Inflammatory macrophage (primary cell): ENCODE data around the gene MAPK1.
"Not testable (repeated sequence)": the region's sequence is repeated elsewhere in the genome, so short reads cannot be mapped to it uniquely, and the experiment has no call there.

Source experiments
- DNase-seq, 2 donors: peaks; one replicate each; pipeline ENCODE4 v3.0.0-alpha.2; 2020 to 2022

Gene MAPK1

DNA sequence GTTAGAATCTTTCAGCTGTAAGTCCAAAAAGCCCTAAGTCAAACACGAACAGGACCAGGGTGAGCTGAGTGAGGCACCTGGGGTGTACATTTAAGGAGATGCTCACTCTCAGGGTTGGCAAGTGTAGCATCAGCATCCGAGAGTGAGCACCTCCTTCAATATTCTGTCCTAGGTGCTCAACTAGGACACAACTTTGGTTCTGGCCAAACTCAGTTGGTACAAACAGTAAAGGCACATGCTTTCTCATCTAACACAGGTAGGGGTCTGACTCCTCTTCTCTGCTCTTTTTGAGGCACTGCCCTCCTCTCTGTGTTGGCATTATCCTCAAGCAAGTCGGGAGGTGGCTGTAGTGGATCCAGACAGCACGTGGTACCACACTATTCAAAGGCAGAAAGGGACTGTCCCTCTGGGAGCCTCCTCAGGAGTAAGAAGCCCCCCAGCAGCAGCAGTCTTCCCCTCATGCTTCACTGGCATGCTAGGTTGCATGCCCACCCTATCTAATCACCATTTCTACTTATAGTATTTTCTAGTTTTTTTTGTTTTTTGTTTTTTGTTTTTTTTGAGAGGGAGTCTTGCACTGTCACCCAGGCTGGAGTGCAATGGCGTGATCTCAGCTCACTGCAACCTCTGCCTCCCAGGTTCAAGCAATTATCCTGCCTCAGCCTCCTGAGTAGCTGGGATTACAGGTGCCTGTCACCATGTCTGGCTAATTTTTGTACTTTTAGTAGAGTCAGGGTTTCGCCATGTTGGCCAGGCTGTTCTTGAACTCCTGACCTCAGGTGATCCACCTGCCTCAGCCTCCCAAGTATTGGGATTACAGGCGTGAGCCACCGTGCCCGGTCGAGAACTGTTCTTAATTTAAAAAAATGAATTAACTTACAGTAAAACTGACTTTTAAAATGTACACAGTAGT lies 14.7 kb upstream of the MAPK1 start:
- no peak for DNase-seq

DNA sequence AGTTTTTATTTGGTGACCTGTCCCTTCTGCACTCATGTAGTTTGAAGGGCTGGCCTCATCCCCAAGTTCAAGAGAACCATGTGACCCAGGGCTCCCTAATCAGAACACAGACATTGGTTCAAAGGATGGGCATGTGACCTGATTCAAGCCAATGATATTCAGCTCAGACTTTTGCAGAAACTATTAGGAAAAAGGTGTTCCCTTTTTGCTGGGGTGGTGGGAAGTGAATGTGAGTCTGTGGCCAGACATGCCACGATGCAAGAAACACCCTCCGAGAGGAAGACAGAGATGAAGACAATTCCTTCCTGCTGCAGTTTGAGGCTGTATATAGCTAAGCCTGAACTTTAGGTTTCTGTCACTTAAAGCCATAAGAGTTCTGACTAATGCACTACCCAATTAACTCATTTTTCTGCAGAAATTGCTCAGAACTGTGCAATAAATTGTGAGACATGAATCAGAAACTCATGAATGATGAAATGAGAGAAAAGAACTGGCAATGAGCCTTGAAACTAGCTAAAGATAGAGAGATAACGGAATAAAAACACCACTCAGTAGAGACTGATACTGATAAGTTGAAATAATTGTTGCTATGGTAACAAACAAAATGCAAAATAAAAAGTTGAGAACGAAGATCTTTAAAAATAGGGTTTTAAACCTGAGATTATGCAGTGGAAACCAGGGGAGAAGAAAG lies 9.2 kb upstream of the MAPK1 start:
- DNase-seq: peak; percentile 63 to 67

GRCh38 chr22:21874953-21875352 lies 7.5 kb upstream of the MAPK1 start:
- not testable (repeated sequence) for DNase-seq

GRCh38 chr22:21873619-21874018 lies 6.2 kb upstream of the MAPK1 start:
- no peak for DNase-seq

GRCh38 chr22:21872741-21873140 lies 5.3 kb upstream of the MAPK1 start:
- DNase-seq: not testable (repeated sequence)

GRCh38 chr22:21868651-21869050 lies 1.2 kb upstream of the MAPK1 start:
- no peak for DNase-seq

DNA sequence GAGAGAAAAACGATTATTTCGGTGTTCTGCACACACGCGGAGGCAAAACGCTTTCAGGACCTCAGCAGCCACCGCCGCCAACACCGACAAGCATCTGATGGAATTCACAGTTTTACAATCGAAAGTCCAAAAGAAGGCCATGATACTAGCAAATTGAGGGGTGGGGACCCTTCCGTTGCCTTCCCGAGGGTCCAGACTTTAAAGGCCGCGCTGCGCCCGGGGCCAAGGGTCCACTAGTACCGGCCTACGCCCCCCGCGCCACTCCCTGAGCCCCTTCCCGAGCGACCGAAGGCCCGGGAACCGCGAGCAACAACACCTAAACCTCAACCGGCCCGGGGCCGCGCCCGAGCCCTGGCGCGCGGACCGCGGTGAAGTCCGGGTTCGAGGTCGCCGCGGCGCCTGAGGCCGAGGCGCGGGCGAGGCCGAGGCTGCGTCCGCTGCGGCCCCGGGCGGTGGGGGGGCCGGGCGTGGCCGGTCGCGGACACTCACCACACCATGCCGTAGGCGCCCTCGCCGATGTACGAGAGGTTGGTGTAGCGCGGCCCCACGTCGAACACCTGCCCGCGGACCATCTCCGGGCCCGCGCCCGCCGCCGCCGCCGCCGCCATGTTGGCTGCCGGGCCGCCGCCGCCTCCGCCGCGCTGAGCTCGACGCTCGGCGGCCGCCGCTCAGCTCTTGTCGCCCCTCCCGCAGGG lies 465 bp downstream of the MAPK1 start:
- DNase-seq: peak; percentile 6 to 14

GRCh38 chr22:21865041-21865440 lies 2.4 kb downstream of the MAPK1 start:
- DNase-seq: peak in 1 of 2 donors; percentile 12

DNA sequence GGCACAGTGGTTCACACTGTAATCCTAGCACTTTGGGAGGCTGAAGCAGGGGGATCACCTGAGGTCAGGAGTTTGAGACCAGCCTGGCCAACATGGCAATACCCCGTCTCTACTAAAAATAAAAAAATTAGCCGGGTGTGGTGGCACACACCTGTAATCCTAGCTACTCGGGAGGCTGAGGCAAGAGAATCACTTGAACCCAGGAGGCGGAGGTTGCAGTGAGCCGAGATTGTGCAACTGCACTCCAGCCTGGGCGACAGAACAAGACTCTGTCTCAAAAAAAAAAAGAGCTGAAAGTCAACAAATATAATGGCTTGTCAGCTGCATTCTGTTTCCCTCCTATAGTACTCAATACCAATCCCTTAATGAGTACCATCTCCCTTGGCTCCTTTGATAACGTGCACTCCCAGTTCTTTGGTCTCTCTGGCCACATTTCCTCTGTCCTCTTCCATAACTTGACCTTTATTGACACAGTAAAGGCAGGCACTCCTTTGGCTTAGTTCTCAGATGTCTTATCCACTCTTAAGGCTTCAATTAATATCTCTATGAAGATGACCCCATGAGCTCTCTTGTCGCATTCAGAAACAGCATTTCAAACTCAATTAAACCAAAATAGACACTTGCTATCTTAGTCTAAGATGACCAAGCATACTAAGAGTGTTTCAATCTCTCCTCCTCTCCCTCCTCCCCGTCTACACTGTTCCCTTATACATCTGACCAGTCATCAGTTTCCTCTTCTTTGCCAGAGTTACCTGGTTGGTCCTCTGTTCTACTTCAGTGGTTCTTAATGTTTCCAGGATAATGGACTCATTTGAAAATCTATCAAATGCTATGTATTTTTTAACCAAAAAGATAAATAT lies 4.8 kb downstream of the MAPK1 start:
- no peak for DNase-seq

DNA sequence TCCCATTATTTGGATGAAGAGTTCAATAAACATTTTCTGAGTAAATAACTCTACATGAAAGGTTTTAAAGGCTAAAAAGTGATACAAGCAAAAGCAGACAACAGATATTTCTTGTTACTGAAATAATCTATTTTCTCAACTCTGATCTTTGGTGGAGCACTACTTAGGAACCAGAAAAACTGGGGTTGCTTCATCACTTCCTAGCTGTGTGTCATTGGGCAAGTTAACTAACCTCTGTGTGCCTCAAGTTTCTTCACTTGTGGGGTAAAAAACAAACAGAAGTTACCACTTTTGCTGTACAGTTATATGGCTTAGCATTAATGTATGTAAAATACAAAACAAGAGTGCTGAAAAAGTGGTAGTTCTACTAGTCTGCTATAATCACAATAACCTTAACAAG lies 5.6 kb downstream of the MAPK1 start:
- peak; percentile 68 to 81 for DNase-seq

GRCh38 chr22:21861264-21861848 lies 6.1 kb downstream of the MAPK1 start:
- no peak for DNase-seq

GRCh38 chr22:21860491-21861039 lies 6.9 kb downstream of the MAPK1 start:
- DNase-seq: no peak

DNA sequence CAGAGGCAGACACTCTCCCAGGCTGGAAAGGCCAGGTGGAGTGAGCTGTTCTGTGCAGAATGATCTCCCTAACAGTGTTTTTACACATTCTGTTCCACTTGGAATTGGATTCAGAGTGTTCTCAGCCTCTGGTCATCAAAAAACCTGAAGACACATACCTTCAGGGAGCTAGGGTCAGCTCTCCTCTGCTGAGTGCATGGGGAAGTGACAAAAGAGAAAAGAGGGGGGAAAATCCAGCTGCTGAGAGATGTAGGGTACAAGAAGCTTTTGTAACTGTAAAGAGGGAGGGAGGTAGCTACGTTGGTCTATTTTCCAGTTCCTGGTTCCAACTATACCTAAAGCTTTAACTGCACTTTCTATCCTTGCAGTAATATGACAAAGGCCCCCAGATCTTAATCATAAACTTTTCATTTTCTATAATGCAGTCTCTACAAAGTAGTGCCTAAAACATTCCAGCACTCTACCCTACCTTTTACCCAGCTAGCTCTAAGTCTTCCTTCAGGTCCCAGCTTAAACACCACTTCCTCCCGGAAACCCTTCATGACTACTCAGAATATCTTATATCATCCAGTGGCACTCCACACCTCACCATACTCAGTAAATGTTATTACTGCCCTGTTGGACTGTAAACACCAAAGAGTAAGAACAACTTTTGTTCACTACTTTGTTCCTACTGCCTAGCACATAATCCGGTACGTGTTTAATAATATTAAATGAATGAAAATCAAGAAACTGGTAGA lies 9.2 kb downstream of the MAPK1 start:
- no peak for DNase-seq

- peak; percentile 44 to 68 for DNase-seq
Measured at GRCh38 chr22:21857481-21857914, 9.9 kb downstream of the MAPK1 start.

DNA sequence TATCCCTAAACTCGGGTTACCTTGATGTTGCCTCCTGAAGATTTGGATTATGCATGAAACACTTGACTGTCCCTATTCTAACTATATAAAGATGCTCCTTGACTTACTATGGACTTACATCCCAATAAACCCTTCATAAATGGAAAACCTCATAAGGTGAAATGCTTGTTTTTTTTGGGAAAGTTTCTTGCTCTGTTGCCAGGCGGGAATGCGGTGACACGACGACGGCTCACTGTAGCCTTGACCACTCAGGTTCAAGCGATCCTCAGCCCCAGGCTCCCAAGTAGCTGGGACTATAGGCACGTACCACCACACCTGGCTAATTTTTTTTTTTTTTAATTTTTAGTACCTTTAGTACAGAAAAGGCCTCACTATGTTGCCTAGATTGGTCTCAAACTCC lies 10.6 kb downstream of the MAPK1 start:
- no peak for DNase-seq

DNA sequence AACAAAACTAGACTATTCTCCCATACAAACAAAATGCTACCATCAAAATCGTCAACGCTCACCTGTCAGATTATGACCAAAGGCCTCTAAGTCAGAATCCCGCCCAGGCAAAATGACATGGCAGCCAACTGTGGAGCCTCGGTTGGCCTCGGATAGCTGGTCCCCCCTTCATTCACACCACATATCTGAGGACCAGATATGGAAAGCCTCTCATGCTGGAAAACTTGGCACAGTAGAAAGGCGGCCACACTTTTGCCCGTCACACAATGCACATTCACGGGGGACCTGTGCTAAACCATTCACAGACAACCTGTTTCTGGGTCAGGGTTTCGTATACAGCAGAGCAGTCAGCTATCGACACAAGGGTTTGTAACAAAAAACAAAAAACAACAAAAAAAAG lies 11.2 kb downstream of the MAPK1 start:
- no peak for DNase-seq

- DNase-seq: peak; percentile 54 to 55
Measured at GRCh38 chr22:21855676-21856075, 11.8 kb downstream of the MAPK1 start.

DNA sequence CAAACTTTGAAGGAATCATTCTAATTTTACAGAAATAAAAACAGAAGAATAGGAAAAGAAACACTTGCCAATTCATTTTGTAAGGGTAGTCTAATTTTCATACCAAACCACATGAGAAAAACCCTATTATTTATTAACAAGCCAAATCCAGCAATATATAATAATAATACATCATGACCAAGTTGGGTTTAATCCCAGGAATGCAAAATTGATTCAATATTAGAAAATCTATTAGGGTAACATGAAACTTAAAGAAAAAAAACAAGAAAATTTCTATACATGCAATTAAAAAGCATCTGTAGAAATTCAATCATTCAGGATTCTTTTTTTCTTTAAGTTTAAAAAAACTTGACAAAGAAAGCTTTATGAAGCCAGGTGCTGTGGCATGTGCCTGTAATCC lies 16.8 kb downstream of the MAPK1 start:
- no peak for DNase-seq

DNA sequence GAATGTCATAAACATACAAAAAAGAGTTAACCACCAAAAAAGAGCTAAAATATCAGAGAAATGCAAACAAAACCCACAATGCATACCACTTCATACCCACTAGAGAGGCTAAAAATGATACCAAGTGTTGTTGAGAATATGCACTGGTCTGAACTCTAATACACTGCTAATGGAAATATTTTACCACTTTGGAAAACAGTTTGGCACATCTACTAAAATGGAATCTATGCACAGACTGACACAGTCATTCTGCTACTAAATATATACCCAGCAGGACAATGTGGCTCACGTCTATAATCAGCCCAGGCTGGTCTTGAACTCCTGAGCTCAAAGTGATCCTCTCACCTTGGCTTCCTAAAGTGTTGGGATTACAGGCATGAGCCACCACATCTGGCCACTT lies 18.0 kb downstream of the MAPK1 start:
- no peak for DNase-seq

DNA sequence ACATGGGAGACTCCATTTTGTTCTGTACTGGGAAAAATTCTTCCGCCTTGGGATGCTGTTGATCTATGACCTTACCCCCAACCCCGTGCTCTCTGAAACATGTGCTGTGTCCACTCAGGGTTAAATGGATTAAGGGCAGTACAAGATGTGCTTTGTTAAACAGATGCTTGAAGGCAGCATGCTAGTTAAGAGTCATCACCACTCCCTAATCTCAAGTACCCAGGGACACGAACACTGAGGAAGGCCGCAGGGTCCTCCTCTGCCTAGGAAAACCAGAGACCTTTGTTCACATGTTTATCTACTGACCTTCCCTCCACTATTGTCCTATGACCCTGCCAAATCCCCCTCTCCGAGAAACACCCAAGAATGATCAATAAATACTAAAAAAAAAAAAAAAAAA lies 19.4 kb downstream of the MAPK1 start:
- DNase-seq: not testable (repeated sequence)
